PC-9 (cell line): ENCODE results near the gene PRCP. TPM values are rescaled to one million over a fixed set of nuclear protein-coding genes. Genes with fewer than 3 reads are reported as not detected.
A peak's percentile ranks its signal among the peaks of the same experiment; 100 is the strongest.

ENCODE experiments used
- BruUV-seq: library from RNA; stranded (reverse); fragments of 400-500 nt; replicated peaks from 2 replicates; lab custom pipeline; 2021; lab: Mats Ljungman, UMichigan
- CTCF ChIA-PET: fragments of 300-600 bp; sonication (Branson Sonifier 250); formaldehyde crosslinking; loops from one replicate; lab custom pipeline; 2022; ENCODE audit warnings: antibody characterized with exemption; lab: Charles Lee
- POLR2A ChIA-PET: fragments of 300-600 bp; sonication (Branson Sonifier 250); formaldehyde crosslinking; loops from one replicate; lab custom pipeline; 2022; ENCODE audit warnings: antibody characterized with exemption; ENCODE audit not compliant: unreplicated experiment; lab: Charles Lee
- DNase-seq, 2 experiments: peaks; one replicate each; pipeline versions ENCODE4 v3.0.0 to v3.0.0-alpha.2; 2015 to 2022; ENCODE audit warnings: mixed read lengths in 1 of 2
- H2AFZ ChIP-seq: fragments of 200-600 bp; sonication (generic); 2 replicates; pipeline ENCODE4 v1.8.1; 2017; ENCODE audit warnings: antibody characterized with exemption
- H3F3A ChIP-seq: fragments of 200-600 bp; sonication (generic); 2 replicates; pipeline ENCODE4 v1.8.1; 2017; ENCODE audit warnings: antibody characterized with exemption, mild to moderate bottlenecking, low read depth; ENCODE audit not compliant: insufficient read depth
- H3K27ac ChIP-seq: fragments of 200-600 bp; sonication (generic); 2 replicates; pipeline ENCODE4 v1.6.1; 2016; ENCODE audit warnings: mixed run types
- H3K27me3 ChIP-seq: fragments of 200-600 bp; sonication (generic); 2 replicates; pipeline ENCODE4 v1.6.1; 2016; ENCODE audit warnings: low read depth, mixed run types; ENCODE audit not compliant: insufficient read depth
- H3K36me3 ChIP-seq: fragments of 200-600 bp; sonication (generic); 2 replicates; pipeline ENCODE4 v1.6.1; 2016; ENCODE audit warnings: low read depth, mixed run types
- H3K4me1 ChIP-seq: fragments of 200-600 bp; sonication (generic); replicated peaks from 2 replicates; pipeline ENCODE4 v1.6.1; 2016; ENCODE audit warnings: mixed run types; ENCODE audit not compliant: insufficient read depth
- H3K4me2 ChIP-seq: fragments of 200-600 bp; sonication (generic); 2 replicates; pipeline ENCODE4 v1.6.1; 2017; ENCODE audit warnings: mixed run types
- H3K4me3 ChIP-seq: fragments of 200-600 bp; sonication (generic); 2 replicates; pipeline ENCODE4 v1.6.1; 2016; ENCODE audit warnings: mixed run types
- H3K79me2 ChIP-seq: fragments of 200-600 bp; sonication (generic); 2 replicates; pipeline ENCODE4 v1.6.1; 2017; ENCODE audit warnings: low read depth, mixed run types
- H3K9me2 ChIP-seq: fragments of 200-600 bp; sonication (generic); 2 replicates; pipeline ENCODE4 v1.8.1; 2017; ENCODE audit warnings: mild to moderate bottlenecking; ENCODE audit not compliant: insufficient read depth
- H3K9me3 ChIP-seq: fragments of 200-600 bp; sonication (generic); 2 replicates; pipeline ENCODE4 v1.8.1; 2016; ENCODE audit warnings: low read depth; ENCODE audit not compliant: insufficient read depth
- H4K20me1 ChIP-seq: fragments of 200-600 bp; sonication (generic); 2 replicates; pipeline ENCODE4 v1.8.1; 2017; ENCODE audit not compliant: insufficient read depth
- CTCF ChIP-seq: fragments of 200-600 bp; sonication (generic); conservative IDR thresholded peaks from 2 replicates; pipeline ENCODE4 v1.6.1; 2017; ENCODE audit warnings: mixed run types, antibody characterized with exemption, mild to moderate bottlenecking, moderate library complexity
- EZH2 ChIP-seq: fragments of 200-600 bp; sonication (generic); IDR thresholded peaks from 2 replicates; pipeline ENCODE4 v1.8.0; 2017; ENCODE audit warnings: antibody characterized with exemption, low read depth
- intact Hi-C: fragments of 100-400 bp; cut with micrococcal nuclease; formaldehyde crosslinking; loops from one replicate; pipeline ENCODE4 v1.10.0; 2022; ENCODE audit not compliant: unreplicated experiment
- total RNA-seq: library from RNA; stranded (reverse); gene quantifications from 2 replicates; pipeline ENCODE4 v1.2.3, GENCODE V29; 2021

Gene PRCP
- total RNA-seq, 1 experiment from 2014 or later = 42.7 TPM

GRCh38 chr11:82930229-82930628, 30.0 kb upstream of the PRCP start:
- no TSS peak for BruUV-seq
- intact Hi-C loops = no loop called here
- CTCF ChIA-PET = interaction anchor here (0.5 to 1.1 kb wide), 5 partner anchors 19 to 886 kb away, joined by 3 to 7 read pairs (median 4); no protein-coding TSS in a partner anchor

GRCh38 chr11:82929121-82929520, 28.9 kb upstream of the PRCP start:
- DNase-seq = no peak
- Histone ChIP-seq H3K27me3 (no peaks in the 10 kb centered on the region), H3K9me3 (no peaks in the 10 kb centered on the region), H3K9me2 (no peaks in the 10 kb centered on the region), H3K27ac (no peak overlapping the region), H3K36me3 (0 out of 2 replicates have a peak, but pooled peaks cover 3% of the 10 kb centered on the region), H3K4me1 (no peaks in the 10 kb centered on the region), H3K4me2 (no peak overlapping the region), H3K79me2 (no peaks in the 10 kb centered on the region), H2AFZ (no peak overlapping the region), H3K4me3 (no peak overlapping the region), H3F3A (peaks cover 4% of the 10 kb centered on the region; the same call in 1 of the 2 replicates), H4K20me1 (no peaks in the 10 kb centered on the region)
- CTCF ChIA-PET = interaction anchor here (1.1 kb wide), 1 partner anchor 62 kb away, joined by 3 read pairs; no protein-coding TSS in a partner anchor
- no TSS peak for BruUV-seq
- POLR2A ChIA-PET = no interaction called here
- intact Hi-C loops = no loop called here
- TF ChIP-seq EZH2 (no peak), CTCF (no peak)

More at GRCh38 chr11:82930229-82930628, 30.0 kb upstream of the PRCP start:
- Histone ChIP-seq H3K9me2 (no peaks in the 10 kb centered on the region), H3K4me3 (no peak overlapping the region), H4K20me1 (no peaks in the 10 kb centered on the region), H3K9me3 (no peaks in the 10 kb centered on the region), H3K4me2 (no peak overlapping the region), H2AFZ (no peak overlapping the region), H3K79me2 (no peaks in the 10 kb centered on the region), H3K27ac (no peak overlapping the region), H3K4me1 (no peaks in the 10 kb centered on the region), H3K36me3 (0 out of 2 replicates have a peak, but pooled peaks cover 3% of the 10 kb centered on the region), H3K27me3 (no peaks in the 10 kb centered on the region), H3F3A (peaks cover 4% of the 10 kb centered on the region; the same call in 1 of the 2 replicates)
- POLR2A ChIA-PET = no interaction called here
- no peak for DNase-seq
- TF ChIP-seq CTCF = no peak
- no peak for TF ChIP-seq EZH2

GRCh38 chr11:82927264-82927880, 27.1 kb upstream of the PRCP start:
- ChIA-PET POLR2A (interaction anchor here (0.6 kb wide), 1 partner anchor 796 kb away, joined by 3 read pairs; no protein-coding TSS in a partner anchor), CTCF (interaction anchor here (0.5 kb wide), 1 partner anchor 196 kb away, joined by 4 read pairs; no protein-coding TSS in a partner anchor)
- H3K27ac ChIP-seq = no peak overlapping the region
- TF ChIP-seq CTCF (peak; percentile 97), EZH2 (no peak)
- intact Hi-C loops = loop anchor here (1.0 to 2.0 kb wide), 2 partner anchors 60 to 143 kb away; partner anchors contain the start of gene RAB30
- no peak overlapping the region for H3K4me2 ChIP-seq
- H3K36me3 ChIP-seq = 0 out of 2 replicates have a peak, but pooled peaks cover 3% of the 10 kb centered on the region
- no TSS peak for BruUV-seq
- H3K79me2 ChIP-seq = no peaks in the 10 kb centered on the region
- peak; percentile 5 to 60 for DNase-seq
- H3F3A ChIP-seq = peaks cover 4% of the 10 kb centered on the region; the same call in 1 of the 2 replicates
- H3K9me2 ChIP-seq = no peaks in the 10 kb centered on the region
- no peak overlapping the region for H2AFZ ChIP-seq
- no peaks in the 10 kb centered on the region for H3K9me3 ChIP-seq
- no peaks in the 10 kb centered on the region for H3K27me3 ChIP-seq
- no peaks in the 10 kb centered on the region for H4K20me1 ChIP-seq
- no peak overlapping the region for H3K4me3 ChIP-seq
- no peaks in the 10 kb centered on the region for H3K4me1 ChIP-seq
